Right renal cortex interstitium (tissue), 3 donors: ENCODE data around the gene TTC4. TPM values are rescaled to one million over a fixed set of nuclear protein-coding genes. Genes with fewer than 3 reads are reported as not detected.

Experiments used
- DNase-seq, 3 donors: peaks; one replicate each; pipeline ENCODE4 v3.0.0-alpha.2; 2013; ENCODE audit warnings: low read depth in 3 of 3, low spot score in 2 of 3
- polyA plus RNA-seq, 3 donors: library from polyadenylated mRNA; unstranded; fragments of 120-200 nt; gene quantifications; one replicate each; pipeline ENCODE4 v1.2.1, GENCODE V29; 2013; ENCODE audit not compliant: insufficient read length in 3 of 3

The TTC4 gene
- polyA plus RNA-seq, 3 donors, result 33.8 to 35.6 (median 34.6) TPM

- no peak for DNase-seq
Observed at GRCh38 chr1:54701996-54702395, 13.7 kb upstream of the TTC4 start.

GRCh38 chr1:54703471-54703870 lies 12.2 kb upstream of the TTC4 start:
- DNase-seq, result no peak

GRCh38 chr1:54705153-54705552 lies 10.5 kb upstream of the TTC4 start:
- no peak for DNase-seq

GRCh38 chr1:54706419-54706818 lies 9.2 kb upstream of the TTC4 start:
- DNase-seq, result no peak

GRCh38 chr1:54708385-54708784 lies 7.3 kb upstream of the TTC4 start:
- DNase-seq, result no peak

- no peak for DNase-seq
Observed at GRCh38 chr1:54709547-54710292, 5.9 kb upstream of the TTC4 start.

GRCh38 chr1:54710434-54710833 lies 5.2 kb upstream of the TTC4 start:
- no peak for DNase-seq

GRCh38 chr1:54710841-54711240 lies 4.8 kb upstream of the TTC4 start:
- DNase-seq, result no peak

- DNase-seq, result no peak
Observed at GRCh38 chr1:54711536-54711935, 4.1 kb upstream of the TTC4 start.

- DNase-seq, result no peak
Observed at GRCh38 chr1:54714881-54715492, 674 bp upstream of the TTC4 start.

- no peak for DNase-seq
Observed at GRCh38 chr1:54716299-54717047, 812 bp downstream of the TTC4 start.

GRCh38 chr1:54721719-54722118 lies 6.1 kb downstream of the TTC4 start:
- DNase-seq, result no peak

- no peak for DNase-seq
Observed at GRCh38 chr1:54723985-54724384, 8.3 kb downstream of the TTC4 start.

GRCh38 chr1:54724771-54725170 lies 9.1 kb downstream of the TTC4 start:
- no peak for DNase-seq

GRCh38 chr1:54728027-54728426 lies 12.4 kb downstream of the TTC4 start:
- DNase-seq, result no peak

- DNase-seq, result no peak
Observed at GRCh38 chr1:54736685-54737084, 21.0 kb downstream of the TTC4 start.

GRCh38 chr1:54738244-54738643 lies 22.6 kb downstream of the TTC4 start:
- DNase-seq, result no peak

GRCh38 chr1:54741531-54741930 lies 25.9 kb downstream of the TTC4 start:
- no peak for DNase-seq

- DNase-seq, result no peak
Observed at GRCh38 chr1:54742282-54742681, 26.6 kb downstream of the TTC4 start.

GRCh38 chr1:54743416-54744226 lies 28.0 kb downstream of the TTC4 start:
- no peak for DNase-seq

GRCh38 chr1:54744696-54745095 lies 29.0 kb downstream of the TTC4 start:
- DNase-seq, result no peak
